Hepatocyte (in vitro differentiated cells): ENCODE measurements around the gene ASPSCR1.

Experiments used
- CTCF ChIP-seq: fragments of 200-600 bp; sonication (generic); IDR thresholded peaks from 2 replicates; pipeline ENCODE4 v1.5.1; 2016; ENCODE audit warnings: antibody characterized with exemption, mild to moderate bottlenecking; ENCODE audit not compliant: poor library complexity
- EZH2 ChIP-seq: fragments of 200-600 bp; sonication (generic); IDR thresholded peaks from 2 replicates; pipeline ENCODE4 v1.6.1; 2016; ENCODE audit warnings: antibody characterized with exemption, mild to moderate bottlenecking, borderline replicate concordance
- EZH2phosphoT487 ChIP-seq: fragments of 200-600 bp; sonication (generic); IDR thresholded peaks from one replicate; pipeline ENCODE4 v1.6.1; 2018; ENCODE audit warnings: antibody characterized with exemption, mild to moderate bottlenecking, low read depth, moderate library complexity; ENCODE audit not compliant: unreplicated experiment, severe bottlenecking

DNA sequence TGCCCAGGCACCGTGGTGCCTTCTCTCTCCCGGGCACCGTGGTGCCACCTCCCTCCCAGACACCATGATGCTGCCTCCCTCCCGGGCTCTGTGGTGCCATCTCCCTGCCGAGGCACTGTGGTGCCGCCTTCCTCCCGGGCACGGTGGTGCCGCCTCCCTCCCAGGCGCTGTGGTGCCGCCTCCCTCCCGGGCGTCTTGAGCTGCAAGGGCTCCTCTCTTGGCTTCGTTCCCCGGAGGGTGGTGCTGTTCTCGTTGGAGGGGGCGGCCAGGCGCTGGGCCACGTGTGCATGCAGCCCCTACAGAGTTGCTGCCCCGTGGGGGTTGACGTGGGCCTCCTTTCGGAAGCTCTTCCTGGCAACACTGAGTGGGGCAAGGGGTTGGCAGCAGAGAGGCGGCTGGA lies 37.0 kb downstream of the ASPSCR1 start:
- TF ChIP-seq EZH2 (no peak), CTCF (no peak), EZH2phosphoT487 (no peak)
